ENCODE measurements around the gene MBIP.
"Not testable (repeated sequence)": the region's sequence is repeated elsewhere in the genome, so short reads cannot be mapped to it uniquely, and the experiment has no call there.

MBIP gene, protein sequence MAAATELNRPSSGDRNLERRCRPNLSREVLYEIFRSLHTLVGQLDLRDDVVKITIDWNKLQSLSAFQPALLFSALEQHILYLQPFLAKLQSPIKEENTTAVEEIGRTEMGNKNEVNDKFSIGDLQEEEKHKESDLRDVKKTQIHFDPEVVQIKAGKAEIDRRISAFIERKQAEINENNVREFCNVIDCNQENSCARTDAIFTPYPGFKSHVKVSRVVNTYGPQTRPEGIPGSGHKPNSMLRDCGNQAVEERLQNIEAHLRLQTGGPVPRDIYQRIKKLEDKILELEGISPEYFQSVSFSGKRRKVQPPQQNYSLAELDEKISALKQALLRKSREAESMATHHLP

DNA sequence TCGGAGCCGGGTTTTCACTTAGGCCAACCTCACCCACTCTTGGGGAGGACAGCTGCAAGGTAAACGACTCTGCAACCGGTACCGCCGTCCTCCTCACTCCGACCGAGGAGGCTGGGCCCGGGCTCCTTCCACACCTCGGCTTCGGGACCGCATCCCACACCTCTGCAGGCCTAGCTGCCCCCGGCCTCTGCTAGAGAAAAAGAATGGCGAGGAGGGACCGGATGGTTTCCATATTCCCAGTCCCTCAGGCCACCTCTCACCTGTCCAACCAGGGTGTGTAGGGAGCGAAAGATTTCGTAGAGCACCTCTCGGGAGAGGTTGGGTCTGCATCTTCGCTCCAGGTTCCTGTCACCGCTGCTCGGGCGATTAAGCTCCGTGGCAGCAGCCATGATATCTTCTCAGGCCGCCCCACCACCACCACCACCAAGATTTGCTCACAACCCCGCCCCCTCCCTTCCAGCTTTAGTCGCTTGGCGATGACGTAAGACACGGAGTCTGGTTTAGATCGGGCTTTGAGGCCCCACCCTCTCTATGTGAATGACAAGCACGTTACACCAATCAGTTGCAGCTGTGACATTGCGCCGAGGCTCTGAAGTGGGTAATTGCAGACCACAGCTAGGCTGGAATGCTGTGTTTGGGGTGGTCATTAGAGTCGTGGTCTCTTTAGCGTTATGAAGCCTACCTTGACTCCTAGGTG lies at the start of gene MBIP:
Gene MBIP (minus strand): TSS at position 438 of the 697 bp plus-strand sequence. CDS start 49 bp downstream, at position 389.
- peak; percentile 98 for DNase-seq

DNA sequence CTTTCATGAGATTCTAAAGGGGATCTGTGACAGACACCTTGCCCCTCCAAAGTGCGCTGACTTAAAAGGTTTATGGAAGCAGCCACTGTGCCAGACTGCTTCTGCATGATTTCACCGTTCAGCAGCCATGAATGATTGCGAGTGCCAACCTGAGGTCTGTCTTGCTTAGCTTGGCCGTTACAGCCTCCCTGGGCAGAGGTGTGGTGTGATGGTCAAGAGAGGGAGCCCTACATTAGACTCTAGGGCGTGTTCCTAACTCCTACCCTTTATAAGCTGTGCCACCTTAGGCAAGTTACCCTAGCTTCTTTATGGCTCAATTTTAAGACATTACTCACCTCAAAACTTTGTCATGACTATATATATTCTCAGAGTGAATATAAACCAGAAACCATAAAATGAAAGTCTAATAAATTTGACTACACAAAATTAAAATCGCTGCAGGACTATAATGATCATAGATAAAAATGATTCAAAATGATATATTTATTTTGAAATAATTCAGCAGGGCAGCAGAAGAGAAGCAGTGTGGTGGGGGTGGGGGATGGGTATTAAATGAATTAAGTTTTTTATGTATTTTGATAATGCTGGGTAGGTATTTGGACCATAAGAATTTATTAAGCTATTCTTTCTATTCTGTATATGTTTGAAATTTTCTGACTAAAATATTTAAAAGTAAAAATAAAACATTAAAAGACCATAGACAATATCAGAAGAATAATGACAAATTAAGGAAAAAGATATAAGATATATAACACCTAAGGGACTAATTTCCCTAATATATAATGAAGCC lies 47.7 kb upstream of the MBIP start:
- no peak for DNase-seq

DNA sequence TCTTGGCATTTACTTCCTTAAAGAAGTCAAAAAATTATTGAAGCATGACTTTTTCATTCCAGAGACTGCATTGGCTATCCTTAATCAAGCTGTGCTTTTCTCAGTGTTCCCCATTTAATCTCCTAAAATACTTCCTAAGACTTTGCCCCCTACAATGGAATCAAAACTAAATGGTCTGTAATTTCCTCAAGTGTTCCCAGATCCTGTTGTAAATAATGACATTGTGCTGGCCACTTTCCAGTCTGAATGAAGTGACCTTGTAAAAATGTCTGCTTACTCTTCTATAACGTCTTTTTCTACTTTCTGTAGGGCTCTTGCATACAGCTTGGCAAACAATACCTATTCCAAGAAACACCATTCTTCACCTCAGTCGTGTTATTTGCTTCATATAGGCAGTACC lies 45.3 kb upstream of the MBIP start:
- DNase-seq, result no peak

DNA sequence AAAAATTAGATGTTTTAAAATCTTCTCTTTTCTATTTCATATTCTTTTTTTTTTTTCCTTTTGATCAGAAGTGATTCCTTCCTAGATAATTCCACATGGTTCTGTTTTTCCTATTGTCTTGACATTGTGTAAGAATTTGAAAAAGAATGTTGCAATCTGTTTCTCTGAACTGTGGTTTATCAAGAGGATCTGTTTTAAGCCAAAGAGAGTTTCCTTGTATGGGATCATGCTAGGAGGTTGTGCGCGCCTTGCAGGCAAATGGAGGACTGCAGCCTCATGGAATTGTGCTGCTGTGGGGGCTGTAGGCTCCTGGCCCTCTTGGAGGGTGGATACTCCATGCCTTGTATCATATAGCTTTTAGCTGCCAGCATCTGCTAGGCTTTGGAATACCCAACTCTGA lies 43.3 kb upstream of the MBIP start:
- no peak for DNase-seq

- DNase-seq, result no peak
Measured at GRCh38 chr14:36362648-36363047, 42.2 kb upstream of the MBIP start.

DNA sequence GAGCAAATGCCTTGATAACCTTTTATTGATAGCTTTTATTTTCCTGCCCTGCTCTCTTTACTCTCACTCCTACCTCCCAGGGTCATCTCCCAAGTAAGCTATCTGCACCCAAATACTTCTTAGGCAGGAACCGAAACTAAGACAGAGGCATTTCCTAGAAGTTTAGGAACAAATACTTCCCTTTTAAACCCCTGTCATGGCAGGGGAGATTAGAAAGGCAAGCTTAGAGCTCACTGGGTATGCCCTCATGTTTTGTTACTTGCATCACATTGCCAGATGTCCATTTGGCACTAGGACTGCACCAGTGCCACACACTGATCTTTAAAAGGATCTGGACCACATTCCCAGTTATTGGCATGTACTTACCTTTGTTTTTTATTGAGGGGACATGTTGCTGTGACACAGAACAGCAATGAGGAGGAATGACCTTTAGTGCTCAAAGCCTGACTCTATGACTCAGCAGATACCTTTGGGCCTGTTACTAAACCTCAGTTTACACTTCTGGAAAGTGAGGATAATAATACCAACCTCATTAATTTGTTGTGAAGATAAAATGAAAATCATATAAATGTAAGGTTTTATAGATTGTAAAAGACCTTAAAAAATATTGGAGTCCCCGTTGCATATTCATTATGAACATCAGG lies 40.9 kb upstream of the MBIP start:
- no peak for DNase-seq

DNA sequence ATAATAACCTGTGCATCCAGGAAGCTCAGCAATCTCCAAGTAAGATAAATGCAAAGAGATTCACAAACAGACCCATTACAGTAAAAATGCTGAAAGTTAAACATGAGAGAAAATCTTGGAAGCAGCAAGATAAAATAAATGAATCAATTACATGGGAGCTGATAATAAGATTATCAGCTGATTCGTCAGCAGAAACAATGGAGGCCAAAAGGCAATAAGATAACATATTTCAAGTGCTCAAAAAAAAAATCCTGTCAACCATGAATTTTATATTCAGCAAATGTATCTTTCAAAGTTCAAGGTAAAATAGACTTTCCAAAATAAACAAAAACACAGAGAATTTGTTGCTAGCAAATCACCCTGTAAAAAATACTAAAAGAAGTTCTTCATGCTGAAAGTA lies 36.4 kb upstream of the MBIP start:
- DNase-seq, result no peak

- DNase-seq, result no peak
Measured at GRCh38 chr14:36346052-36346451, 25.6 kb upstream of the MBIP start.

GRCh38 chr14:36344211-36344610 lies 23.8 kb upstream of the MBIP start:
- no peak for DNase-seq

DNA sequence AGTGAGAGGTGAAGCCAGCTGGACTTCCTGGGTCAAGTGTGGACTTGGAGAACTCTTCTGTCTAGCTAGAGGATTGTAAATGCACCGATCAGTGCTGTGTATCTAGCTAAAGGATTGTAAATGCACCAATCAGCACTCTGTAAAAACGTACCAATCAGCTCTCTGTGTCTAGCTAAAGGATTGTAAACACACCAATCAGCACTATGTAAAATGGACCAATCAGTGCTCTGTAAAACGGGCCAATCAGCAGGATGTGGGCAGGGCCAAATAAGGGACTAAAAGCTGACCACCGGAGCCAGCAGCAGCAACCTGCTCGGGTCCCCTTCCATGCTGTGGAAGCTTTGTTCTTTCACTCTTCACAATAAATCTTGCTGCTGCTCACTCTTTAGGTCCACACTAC lies 21.4 kb upstream of the MBIP start:
- not testable (repeated sequence) for DNase-seq

GRCh38 chr14:36340276-36340890 lies 19.9 kb upstream of the MBIP start:
- no peak for DNase-seq

DNA sequence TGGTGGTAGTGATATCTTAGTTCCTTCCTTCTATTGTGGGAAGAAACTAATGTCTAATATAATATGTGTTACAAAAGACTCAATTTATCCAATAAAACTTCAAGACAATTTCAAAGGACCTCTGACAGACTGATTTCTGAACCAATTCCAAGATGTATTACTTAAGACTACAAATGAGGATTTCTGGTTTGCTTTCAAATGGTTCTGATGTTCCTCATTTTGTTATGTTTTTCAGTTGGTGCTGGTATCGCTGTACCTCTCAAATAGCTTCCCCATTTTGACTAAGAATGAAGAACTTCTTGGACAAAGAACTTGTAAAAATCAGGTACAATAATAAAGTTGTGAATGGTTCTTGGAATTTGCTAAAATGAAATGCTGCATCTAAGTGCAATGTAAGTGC lies 19.4 kb upstream of the MBIP start:
- no peak for DNase-seq

DNA sequence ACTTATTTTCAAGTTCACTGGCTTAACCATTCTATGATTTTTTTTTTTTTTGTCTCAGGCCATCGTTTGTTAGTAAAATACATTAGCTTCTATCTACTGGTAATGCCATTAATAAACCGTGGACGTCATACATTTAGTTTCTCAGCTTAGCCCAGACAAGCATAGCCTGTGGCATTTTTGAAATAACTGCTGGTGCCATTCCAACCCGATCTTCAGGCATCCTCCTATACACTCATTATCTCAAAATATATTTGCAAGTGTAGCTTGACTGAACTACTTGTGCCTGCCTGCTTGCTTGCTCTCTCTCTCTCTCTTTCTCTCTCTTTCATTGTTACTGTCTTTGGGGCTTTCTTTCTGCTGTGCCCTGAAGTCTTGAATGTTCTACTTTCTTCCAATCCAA lies 12.7 kb upstream of the MBIP start:
- no peak for DNase-seq

- DNase-seq, result not testable (repeated sequence)
Measured at GRCh38 chr14:36327573-36327972, 7.1 kb upstream of the MBIP start.

DNA sequence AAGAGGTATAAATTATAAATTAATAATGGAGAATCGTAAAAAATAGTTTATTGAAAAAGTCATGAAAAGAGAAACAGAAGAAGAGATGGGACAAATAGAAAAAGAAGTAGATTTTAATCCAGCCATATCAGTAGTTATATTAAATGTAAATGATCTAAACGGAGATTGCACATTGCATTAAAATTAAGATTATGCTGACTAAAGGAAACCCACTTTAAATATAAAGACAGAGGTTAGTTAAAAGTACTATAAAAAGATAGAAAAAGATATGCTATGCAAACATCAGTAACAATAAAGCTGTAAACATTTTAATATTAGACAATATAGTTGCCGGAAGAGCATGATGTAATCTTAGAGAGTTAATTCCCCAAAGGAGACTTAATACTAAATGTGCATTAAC lies 5.4 kb upstream of the MBIP start:
- DNase-seq, result no peak

DNA sequence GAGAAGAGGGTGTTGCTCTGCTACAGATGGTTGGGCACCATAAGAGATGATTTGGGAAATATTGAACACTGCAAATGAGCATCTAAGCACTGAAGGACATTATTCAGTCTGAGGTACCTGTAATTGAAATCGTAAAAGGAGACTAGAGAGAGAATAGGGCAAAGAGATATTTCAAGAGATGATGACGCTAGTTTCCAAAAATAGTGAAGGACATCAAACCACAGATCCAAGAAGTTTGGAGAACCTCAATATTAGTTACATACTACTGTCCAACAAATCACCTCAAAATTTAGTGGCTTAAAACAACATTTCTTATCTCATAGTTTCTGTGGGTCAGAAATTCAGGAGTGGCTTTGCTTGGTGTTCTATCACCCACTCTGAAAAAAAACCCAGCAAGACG lies 4.5 kb upstream of the MBIP start:
- DNase-seq, result no peak

GRCh38 chr14:36320897-36321381 lies 502 bp upstream of the MBIP start:
- no peak for DNase-seq

- peak; percentile 6 for DNase-seq
Measured at GRCh38 chr14:36319899-36320199, 588 bp downstream of the MBIP start.

DNA sequence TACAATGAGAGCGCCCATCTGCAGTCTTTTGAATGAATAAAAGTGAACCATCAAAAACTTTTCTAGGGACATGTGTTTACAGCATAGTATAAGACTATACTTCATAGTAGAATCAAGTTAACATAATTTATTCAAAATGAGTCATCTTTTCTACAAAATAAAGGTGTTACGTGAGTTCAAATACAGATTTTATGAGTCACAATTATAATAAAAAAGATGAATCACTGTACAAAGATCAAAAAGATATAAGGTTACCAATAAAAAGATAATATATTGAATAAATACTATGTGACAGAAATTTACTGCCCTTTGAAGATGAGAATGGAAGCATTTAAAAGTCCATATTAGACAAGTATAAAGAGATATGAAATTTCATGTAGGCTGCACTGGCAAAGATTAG lies 2.8 kb downstream of the MBIP start:
- DNase-seq, result no peak

DNA sequence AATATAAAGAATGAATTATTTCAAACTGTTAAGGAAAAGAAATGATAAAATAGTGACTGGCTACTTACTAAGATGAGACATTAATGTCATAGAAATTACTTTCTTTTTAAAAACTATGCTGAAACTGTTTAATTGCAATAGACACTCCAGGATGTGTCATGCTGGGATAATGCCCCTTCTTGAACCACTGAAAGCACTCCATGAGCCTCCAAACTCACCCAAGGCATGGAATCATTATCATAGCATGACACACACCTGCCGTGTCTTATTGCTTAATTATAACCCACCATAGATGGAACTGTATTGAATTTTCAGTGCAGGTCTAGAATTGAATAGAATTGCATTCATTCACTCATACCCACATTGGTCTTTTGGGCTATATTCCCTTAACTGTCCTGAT lies 4.3 kb downstream of the MBIP start:
- no peak for DNase-seq

DNA sequence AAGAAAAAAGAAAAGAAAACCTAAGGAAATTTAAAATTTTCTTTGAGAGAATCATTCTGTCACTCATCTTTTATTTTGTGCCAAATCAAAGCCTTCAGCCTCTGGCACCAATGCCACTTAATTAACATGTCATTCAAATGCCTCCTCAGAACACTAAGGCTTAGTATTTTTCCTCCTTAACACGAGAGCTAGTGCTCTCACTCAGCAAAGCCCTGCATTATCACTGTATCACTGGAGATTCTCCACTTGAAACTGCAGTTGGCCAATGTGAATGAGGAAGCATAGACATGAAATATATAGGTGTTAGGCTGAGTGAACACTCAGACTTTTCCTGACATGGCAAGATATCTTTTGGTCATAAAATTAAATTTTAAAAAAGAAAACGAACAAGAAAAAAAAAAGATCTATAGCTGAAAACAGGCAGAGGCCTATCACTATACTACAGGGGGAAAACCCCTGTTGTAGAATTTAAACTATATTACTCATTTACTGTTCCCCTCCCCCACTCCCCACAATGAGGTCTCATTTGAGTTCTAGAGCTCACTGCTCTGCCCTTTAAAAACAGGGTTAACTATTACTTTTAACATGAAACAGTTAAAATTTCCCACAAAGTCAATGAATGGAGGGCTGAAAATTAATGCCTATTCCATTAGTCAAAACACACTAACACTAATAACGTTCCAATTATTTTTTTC lies 5.1 kb downstream of the MBIP start:
- DNase-seq, result no peak

GRCh38 chr14:36313898-36314297 lies 6.5 kb downstream of the MBIP start:
- DNase-seq, result peak; percentile 15
